D721Med (cell line): ENCODE results near the gene CAP1.

Experiments
- DNase-seq: peaks from one replicate; pipeline ENCODE4 v3.0.0; 2011; ENCODE audit warnings: low spot score; ENCODE audit not compliant: insufficient read length
- FAIRE-seq: peaks from 2 replicates; lab custom pipeline; 2011; peaks lifted over from hg19 to GRCh38; lab: Jason Lieb, UNC
- TF ChIP-seq, protein P1 (sequence below): IDR thresholded peaks from 2 replicates; pipeline ENCODE4 v1.5.1; 2012; ENCODE audit warnings: mild to moderate bottlenecking, control low read depth; ENCODE audit not compliant: insufficient read depth; ENCODE audit errors: missing control alignments

The CAP1 gene, protein sequence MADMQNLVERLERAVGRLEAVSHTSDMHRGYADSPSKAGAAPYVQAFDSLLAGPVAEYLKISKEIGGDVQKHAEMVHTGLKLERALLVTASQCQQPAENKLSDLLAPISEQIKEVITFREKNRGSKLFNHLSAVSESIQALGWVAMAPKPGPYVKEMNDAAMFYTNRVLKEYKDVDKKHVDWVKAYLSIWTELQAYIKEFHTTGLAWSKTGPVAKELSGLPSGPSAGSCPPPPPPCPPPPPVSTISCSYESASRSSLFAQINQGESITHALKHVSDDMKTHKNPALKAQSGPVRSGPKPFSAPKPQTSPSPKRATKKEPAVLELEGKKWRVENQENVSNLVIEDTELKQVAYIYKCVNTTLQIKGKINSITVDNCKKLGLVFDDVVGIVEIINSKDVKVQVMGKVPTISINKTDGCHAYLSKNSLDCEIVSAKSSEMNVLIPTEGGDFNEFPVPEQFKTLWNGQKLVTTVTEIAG

DNA sequence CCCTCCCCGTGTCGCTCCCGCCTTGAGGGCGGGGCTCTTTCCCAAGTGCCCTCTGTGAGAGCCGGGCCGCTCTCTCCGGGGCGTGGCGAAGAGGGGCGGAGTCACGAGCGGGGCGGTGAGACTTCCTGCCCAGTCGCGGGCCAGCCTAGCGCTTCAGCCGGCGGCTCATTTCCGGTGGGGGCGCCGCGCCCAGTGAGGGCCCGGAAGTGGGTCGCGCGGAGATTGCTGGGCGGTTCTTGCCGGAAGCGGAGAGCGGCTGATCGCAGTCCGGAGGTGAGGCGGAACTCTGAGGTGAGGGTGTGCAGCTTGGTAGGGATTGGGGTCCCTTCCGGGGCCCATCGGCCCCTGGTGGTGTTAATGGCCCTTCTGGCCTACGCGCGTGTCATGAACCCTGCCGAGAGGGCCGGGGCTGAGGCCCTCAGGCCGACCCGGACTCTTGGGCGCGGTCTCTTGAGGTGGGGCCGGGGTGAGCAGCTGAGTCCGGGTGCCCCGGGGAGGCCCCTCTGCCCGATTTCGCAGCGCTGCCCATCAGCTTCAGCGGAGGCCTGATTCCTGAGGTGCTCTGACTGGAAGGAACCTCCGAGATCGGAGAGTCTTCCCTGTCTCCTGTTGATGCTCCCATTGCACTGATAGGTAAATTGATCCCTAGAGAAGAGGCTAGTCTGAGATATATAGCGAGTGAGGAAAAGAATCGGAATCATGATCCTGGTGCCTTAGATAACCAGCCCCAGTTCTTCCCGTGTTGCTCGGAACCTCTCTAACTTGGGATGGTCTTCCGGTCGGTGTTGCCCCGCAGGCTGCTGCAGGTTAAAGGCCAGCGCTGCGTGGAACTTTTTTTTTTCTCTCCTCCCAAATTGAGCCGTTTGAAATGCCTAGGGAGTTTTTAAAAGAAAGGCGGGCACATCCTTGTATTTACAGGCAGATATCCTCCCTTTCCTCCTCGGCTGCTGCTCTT lies at the start of gene CAP1:
Gene CAP1, plus strand, starts transcription at position 219 of the 955 bp plus-strand sequence. CDS start 18,618 bp downstream, outside the sequence.
- no peak for FAIRE-seq

DNA sequence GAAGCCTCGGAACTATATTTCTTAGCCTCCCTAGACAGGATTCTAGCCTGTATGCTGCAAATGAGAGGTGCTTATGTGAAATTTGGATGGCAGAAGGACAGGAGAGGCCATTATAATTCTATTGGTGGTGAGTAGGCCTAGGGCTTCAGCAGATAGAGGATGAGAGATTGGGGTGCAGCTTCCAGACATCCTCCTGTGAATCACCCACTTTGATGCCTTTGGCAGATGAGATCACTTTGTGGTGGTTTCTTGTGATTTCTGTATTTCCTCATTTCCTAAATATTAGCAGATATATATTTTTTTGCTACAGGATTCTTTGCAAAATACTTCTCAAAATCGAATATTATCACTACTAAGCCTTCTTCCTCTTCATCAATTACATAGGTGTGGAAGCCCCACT lies 48.3 kb upstream of the CAP1 start:
- TF ChIP-seq, protein P1, sequence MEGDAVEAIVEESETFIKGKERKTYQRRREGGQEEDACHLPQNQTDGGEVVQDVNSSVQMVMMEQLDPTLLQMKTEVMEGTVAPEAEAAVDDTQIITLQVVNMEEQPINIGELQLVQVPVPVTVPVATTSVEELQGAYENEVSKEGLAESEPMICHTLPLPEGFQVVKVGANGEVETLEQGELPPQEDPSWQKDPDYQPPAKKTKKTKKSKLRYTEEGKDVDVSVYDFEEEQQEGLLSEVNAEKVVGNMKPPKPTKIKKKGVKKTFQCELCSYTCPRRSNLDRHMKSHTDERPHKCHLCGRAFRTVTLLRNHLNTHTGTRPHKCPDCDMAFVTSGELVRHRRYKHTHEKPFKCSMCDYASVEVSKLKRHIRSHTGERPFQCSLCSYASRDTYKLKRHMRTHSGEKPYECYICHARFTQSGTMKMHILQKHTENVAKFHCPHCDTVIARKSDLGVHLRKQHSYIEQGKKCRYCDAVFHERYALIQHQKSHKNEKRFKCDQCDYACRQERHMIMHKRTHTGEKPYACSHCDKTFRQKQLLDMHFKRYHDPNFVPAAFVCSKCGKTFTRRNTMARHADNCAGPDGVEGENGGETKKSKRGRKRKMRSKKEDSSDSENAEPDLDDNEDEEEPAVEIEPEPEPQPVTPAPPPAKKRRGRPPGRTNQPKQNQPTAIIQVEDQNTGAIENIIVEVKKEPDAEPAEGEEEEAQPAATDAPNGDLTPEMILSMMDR: no peak
- FAIRE-seq (no peak), DNase-seq (no peak)

More for the DNA sequence above, at the start of gene CAP1:
- TF ChIP-seq, protein P1: no peak
- peak; percentile 77 for DNase-seq

DNA sequence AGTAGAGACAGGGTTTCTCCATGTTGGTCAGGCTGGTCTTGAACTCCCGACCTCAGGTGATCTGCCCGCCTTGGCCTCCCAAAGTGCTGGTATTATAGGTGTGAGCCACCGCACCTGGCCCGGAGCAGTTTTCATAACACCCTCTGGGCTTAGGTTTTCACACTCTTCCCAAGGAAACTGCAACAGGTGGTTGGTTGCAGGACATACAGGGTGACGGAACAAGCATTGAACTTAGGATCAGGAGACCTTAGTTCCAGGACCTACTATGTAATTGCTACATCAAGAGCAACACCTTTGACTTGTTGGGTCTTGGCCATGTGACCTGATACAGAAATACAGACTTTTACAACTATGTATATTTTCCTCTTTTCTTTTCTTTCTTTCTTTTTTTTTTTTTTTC lies 47.6 kb upstream of the CAP1 start:
- DNase-seq: no peak
- no peak for FAIRE-seq
- TF ChIP-seq, protein P1: no peak

DNA sequence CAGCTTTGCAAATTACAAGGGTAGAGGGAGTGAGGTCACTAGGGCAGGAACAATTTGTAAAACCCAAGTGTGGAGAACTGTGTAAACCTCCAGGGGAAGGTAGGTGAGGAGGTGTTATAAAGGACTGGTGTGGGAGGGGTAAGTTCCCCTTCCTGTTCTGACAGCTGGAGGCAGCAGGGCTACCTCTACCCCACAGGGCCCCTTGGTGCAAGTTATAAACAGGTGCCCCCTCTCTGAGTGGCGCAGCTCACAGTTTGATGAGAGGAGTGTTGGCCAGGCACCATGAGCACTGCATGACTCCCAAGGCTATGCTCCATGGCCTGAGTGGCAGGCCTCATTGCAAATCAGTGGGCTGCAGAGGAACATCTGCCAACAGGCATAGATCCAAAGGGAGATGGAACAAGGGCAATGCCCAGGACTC lies 44.5 kb upstream of the CAP1 start:
- DNase-seq (no peak), FAIRE-seq (no peak)
- TF ChIP-seq, protein P1: no peak

DNA sequence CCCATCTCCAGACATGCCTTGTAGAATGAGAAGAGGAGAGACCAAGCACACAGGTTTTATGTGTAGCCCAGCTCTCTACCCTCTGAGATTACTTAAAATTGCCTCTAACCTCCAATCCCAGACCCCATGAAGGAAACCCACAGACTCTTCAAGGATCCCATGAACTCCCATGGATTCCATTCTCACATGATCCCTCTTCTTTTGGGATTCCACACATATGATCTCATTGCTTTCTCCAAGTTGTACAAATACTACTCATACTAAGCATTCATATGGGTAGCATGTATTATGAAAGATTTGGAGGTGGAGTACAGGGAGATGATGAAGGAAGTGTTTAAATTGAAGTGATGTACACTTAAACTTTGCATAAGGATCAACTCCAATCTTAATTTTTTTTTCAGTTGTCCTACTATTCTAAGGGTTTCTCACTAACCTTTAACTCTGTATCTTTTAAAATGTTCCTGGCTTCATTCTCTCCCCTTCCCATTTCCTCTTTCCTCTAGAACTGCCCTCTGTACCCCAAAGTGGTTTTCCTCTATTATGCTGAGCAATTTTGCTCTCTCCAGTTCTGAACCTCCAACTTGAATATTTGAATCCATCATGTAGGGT lies 44.0 kb upstream of the CAP1 start:
- FAIRE-seq (no peak), DNase-seq (no peak)
- TF ChIP-seq, protein P1: no peak

DNA sequence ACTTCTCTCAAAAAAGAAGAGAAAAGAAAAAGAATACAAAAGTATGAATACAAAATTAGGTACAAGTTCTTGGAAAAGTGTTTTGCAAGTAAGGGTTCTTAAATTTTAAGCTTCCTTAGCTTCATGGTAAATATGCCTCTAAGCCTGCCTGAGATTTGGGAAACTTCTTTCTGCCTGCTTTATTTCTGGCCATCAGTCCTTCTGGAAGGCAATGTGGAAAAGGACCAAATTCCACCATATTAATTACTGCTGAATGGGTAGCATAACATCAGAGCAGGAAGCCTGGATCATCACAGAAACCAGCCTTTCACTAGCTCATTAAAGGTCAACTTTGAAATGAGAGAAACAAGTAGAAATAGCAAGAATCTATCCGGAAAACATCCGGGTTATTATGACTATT lies 39.1 kb upstream of the CAP1 start:
- FAIRE-seq (no peak), DNase-seq (no peak)
- TF ChIP-seq, protein P1: no peak
